Bronchial epithelial cell (primary cell): Measurements from ENCODE around the gene PDZD4. TPM values are rescaled to one million over a fixed set of nuclear protein-coding genes. Genes with fewer than 3 reads are reported as not detected.
A peak's percentile ranks its signal among the peaks of the same experiment; 100 is the strongest.

Experiments
- DNase-seq: peaks from one replicate; pipeline ENCODE4 v3.0.0-alpha.2; 2010; ENCODE audit warnings: low read depth
- FAIRE-seq: peaks from 2 replicates; lab custom pipeline; 2011; peaks lifted over from hg19 to GRCh38; lab: Jason Lieb, UNC
- H3K27me3 ChIP-seq: 2 replicates; pipeline ENCODE4 v1.5.1; 2011; ENCODE audit warnings: low read length; ENCODE audit not compliant: control insufficient read depth, insufficient read depth
- H3K36me3 ChIP-seq: 2 replicates; pipeline ENCODE4 v1.5.1; 2011; ENCODE audit warnings: low read length; ENCODE audit not compliant: control insufficient read depth, insufficient read depth
- H3K4me3 ChIP-seq: 2 replicates; pipeline ENCODE4 v1.5.1; 2011; ENCODE audit warnings: mild to moderate bottlenecking, low read depth, low read length, control low read depth
- total RNA-seq: library from RNA; depleted of rRNA; stranded (reverse); fragments of >200 nt; gene quantifications from 2 replicates; pipeline ENCODE4 v1.2.1, GENCODE V29; 2014
- TF ChIP-seq, protein P1 (sequence below): IDR thresholded peaks from 2 replicates; pipeline ENCODE4 v1.5.1; 2011; ENCODE audit warnings: mild to moderate bottlenecking, moderate library complexity, low read length, control low read depth, inconsistent platforms; ENCODE audit not compliant: insufficient read depth, severe bottlenecking

Gene PDZD4
- total RNA-seq, 1 donor from 2014 or later, result under 0.01 TPM

DNA sequence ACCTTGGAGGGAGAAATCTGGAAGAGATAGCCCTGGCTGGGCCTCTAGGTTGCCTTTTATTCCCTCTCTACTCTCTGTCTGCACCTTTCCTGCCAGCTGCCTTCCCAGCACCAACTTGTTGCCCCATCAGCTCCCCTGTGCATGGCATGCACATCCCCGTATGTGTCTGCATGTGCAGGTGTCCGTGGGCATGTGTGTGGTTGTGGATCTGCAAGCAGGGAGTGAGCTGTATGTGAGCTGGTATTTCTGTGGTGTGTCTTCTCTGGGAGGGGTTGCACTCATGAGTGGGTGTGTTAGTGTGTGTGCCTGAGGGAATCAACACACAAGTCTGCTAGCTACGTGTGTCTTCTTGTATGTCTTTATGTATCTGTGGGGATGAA is 45.8 kb upstream of the PDZD4 start:
- no peaks in the 10 kb centered on the region for H3K36me3 ChIP-seq
- no peak overlapping the region for H3K4me3 ChIP-seq
- H3K27me3 ChIP-seq, result no peaks in the 10 kb centered on the region
- TF ChIP-seq, protein P1, sequence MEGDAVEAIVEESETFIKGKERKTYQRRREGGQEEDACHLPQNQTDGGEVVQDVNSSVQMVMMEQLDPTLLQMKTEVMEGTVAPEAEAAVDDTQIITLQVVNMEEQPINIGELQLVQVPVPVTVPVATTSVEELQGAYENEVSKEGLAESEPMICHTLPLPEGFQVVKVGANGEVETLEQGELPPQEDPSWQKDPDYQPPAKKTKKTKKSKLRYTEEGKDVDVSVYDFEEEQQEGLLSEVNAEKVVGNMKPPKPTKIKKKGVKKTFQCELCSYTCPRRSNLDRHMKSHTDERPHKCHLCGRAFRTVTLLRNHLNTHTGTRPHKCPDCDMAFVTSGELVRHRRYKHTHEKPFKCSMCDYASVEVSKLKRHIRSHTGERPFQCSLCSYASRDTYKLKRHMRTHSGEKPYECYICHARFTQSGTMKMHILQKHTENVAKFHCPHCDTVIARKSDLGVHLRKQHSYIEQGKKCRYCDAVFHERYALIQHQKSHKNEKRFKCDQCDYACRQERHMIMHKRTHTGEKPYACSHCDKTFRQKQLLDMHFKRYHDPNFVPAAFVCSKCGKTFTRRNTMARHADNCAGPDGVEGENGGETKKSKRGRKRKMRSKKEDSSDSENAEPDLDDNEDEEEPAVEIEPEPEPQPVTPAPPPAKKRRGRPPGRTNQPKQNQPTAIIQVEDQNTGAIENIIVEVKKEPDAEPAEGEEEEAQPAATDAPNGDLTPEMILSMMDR, result no peak
- FAIRE-seq (peak; percentile 7), DNase-seq (no peak)

DNA sequence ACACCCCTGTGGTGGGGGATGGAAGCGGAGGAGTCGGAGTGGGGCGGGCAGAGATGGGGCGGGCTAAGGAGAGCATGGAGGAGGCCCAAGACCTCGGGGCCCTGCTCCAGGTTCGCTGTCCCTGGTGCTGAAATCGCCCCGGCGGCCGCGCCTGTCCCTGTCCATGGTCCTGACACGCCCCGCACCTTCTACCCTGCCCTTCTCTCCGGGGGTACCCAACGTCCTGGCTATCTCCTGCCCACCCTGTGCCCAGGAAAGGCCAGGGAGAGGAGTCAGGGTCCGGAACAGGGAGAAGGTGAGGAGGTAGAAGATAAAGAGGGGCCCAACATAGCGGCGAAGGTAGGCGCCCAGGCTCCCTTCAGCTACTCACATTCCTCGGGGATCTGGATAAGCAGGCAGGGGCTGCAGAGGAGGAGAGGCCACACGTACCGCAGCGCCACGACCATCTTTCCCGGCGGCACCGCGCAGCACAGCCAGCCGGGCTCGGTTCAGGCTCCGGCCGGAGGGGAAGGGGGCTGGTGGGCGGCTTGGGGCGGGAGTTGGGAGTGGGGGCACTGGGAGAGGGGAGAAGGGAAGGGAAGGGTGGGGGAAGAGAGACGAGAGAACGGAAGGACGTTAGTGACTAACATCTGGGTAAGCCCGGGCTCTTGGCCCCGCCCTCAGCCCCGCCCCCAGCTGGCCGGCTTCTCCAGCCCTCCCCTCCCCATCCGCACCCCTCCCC is 45.2 kb upstream of the PDZD4 start:
- DNase-seq (no peak), FAIRE-seq (no peak)
- TF ChIP-seq, protein P1, result no peak
- Histone ChIP-seq H3K27me3 (no peaks in the 10 kb centered on the region), H3K4me3 (no peak overlapping the region), H3K36me3 (no peaks in the 10 kb centered on the region)

DNA sequence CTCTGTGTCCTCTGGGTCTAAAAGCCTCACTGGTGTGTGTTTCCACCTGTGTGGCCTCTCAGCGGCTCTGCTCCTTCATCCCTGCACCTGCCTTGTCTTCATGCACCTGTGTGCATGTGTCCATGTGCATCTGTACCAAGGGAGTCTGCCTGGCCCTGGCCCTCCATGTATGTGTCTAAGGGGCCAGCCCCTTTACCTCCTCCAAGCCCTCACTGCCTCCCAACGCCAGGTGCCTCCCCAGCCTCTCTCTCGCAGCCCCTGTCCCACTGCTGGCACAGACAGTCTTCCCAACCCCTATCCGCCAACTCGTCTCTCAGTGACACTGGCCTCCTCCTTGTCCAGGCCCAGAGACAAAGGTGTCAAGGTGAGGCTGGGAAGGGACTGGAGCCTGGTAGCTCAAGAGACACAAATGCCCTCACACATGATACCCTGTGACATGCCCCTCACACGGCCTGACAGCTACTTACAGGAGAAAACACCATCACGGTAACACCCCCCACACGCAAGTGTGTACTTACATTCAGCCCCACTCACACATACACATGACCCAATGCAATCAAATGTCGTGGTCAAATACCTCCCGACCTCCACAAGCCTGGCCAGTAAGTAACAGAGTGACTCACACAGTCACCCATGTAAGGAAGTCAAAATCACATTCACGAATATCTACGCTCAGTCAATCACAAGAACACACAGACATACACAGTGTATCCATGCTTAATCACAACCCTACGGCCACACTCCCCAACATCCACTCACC is 44.2 kb upstream of the PDZD4 start:
- no peak overlapping the region for H3K4me3 ChIP-seq
- TF ChIP-seq, protein P1, result no peak
- FAIRE-seq (peak; percentile 43), DNase-seq (no peak)
- no peaks in the 10 kb centered on the region for H3K27me3 ChIP-seq
- H3K36me3 ChIP-seq, result no peaks in the 10 kb centered on the region

DNA sequence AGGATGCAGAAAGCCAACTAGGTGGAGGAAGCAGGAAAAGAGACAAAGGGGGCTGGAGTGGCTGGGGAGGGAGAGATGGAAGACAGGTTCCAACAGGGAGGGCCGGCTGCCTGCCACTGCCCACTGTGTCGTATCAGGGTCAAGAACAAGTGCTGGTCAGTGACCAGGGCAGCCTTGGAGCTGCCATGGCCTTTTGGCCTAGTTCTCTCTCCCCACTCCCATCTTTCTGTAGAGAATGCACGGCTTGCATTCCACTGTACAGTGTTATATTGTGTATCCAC is 43.7 kb upstream of the PDZD4 start:
- Histone ChIP-seq H3K36me3 (no peaks in the 10 kb centered on the region), H3K4me3 (no peak overlapping the region), H3K27me3 (no peaks in the 10 kb centered on the region)
- TF ChIP-seq, protein P1, result no peak
- no peak for DNase-seq
- no peak for FAIRE-seq

DNA sequence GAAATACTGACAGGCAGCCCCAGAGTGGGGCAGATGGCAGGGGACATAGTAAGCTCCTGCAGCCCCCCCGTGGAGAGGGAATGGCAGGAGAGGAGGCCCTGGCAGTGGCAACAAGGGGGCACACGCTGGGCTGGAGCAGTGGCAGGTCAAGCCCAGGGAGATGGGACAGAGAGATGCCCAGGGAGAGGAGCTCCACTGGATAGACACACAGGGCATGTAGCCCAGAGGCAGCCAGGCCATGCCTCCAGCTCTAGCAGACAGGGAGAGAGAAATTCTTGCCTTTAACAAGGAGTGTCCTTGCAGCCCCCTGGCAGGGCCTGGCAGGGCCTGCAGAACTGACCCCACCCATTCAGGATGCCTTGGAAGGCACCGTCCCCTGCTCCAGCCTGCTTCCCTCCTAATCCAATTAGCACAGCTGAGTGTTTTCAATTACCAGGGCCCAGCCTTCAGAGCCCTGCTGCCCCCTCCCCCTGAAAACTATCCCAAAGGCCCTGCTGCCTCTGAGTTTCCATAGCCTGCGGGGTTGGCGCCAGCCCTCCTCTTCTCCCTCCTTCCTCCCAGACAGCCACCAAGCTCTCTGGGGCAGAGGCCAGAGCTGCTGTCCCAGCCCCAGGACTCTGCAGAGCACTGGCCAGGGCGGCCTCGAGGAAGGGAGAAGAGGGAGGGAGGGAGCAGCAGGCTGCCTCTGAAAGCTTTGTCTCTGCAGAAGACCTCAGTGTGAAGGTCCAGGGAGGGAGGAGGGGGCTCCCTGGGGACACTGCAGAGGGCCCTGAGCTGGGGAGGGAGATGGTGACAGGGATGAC is 43.1 kb upstream of the PDZD4 start:
- no peak for FAIRE-seq
- Histone ChIP-seq H3K4me3 (no peak overlapping the region), H3K27me3 (no peaks in the 10 kb centered on the region), H3K36me3 (no peaks in the 10 kb centered on the region)
- DNase-seq, result no peak
- TF ChIP-seq, protein P1, result no peak
